ENCODE data around the gene EXPH5. TPM values are rescaled to one million over a fixed set of nuclear protein-coding genes. Genes with fewer than 3 reads are reported as not detected.

The EXPH5 gene
- total RNA-seq, 6 experiments from 2014 or later, result 0.14 to 0.91 (median 0.47) TPM

DNA sequence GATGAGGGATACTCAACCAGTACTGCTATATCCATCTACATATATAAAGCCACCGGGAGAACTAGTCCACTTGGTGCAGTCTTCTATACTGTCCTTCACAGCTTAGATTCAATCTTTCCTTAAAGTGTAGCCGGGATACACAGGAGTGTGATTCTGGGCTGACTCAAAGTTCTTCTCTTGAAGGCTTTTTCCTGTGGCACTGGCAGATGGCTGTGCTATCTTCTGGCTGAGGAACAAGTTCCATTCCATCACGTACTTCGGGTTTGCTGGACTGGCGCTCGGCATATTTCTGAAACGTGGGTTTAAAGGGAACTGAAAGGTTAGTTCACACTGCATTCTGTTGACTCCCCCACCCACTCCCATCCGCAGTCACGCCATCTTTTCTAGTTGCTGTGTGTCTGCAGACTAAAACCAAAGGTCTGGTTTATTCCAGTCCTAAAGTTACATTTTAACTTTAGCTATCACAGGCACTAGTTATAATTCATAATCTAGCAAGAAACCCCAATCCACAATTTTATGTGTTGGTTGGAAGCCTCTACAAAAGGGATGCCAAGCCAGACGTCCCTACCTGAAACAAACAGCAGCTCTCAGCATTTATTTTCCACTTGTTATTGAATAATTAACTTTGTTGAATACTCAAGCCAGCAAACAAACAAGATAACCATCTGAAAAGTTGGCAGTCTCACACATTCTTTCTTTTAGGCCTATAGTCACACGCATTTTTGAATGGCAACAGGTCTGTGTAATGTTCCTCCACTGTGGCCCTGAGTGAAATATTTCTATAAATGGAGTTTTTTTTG lies 118.7 kb downstream of the EXPH5 start:
- DNase-seq, result no peak
- Mint-ChIP-seq H3K9me3 (no peaks in the 10 kb centered on the region), H3K27ac (no peak overlapping the region), H3K4me1 (ENCODE audit: low read depth) (no peaks in the 10 kb centered on the region), H3K27me3 (ENCODE audit: insufficient read depth) (no peaks in the 10 kb centered on the region), H3K4me3 (no peak overlapping the region), H3K36me3 (ENCODE audit: low read depth) (peaks cover 5% of the 10 kb centered on the region; the same call in 1 of the 2 replicates)
- TF ChIP-seq, protein P1, sequence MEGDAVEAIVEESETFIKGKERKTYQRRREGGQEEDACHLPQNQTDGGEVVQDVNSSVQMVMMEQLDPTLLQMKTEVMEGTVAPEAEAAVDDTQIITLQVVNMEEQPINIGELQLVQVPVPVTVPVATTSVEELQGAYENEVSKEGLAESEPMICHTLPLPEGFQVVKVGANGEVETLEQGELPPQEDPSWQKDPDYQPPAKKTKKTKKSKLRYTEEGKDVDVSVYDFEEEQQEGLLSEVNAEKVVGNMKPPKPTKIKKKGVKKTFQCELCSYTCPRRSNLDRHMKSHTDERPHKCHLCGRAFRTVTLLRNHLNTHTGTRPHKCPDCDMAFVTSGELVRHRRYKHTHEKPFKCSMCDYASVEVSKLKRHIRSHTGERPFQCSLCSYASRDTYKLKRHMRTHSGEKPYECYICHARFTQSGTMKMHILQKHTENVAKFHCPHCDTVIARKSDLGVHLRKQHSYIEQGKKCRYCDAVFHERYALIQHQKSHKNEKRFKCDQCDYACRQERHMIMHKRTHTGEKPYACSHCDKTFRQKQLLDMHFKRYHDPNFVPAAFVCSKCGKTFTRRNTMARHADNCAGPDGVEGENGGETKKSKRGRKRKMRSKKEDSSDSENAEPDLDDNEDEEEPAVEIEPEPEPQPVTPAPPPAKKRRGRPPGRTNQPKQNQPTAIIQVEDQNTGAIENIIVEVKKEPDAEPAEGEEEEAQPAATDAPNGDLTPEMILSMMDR (IDR thresholded peaks at IDR 0.05), result no peak

DNA sequence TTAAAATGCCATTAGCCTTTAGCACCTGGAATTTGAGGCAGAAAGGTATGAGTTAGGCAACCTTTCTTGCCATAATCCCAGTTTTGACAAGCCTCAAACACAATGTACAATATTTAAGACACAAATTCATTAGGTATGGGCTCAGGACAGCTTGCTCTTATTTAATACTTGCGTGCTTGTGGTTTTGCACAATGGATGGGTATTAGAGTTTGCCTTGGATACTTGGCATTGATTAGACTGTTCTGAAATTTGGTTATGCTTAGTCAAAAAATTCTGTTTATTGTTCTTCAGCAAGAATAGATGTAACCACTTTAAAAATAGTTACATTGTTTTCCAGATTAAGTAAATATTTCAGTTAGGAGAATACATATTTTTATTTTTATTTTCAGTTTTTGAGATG lies 120.9 kb downstream of the EXPH5 start:
- H3K27me3 Mint-ChIP-seq (ENCODE audit: insufficient read depth), result no peaks in the 10 kb centered on the region
- no peaks in the 10 kb centered on the region for H3K9me3 Mint-ChIP-seq
- TF ChIP-seq, protein P1 (IDR thresholded peaks at IDR 0.05), result no peak
- DNase-seq, result no peak
- peaks cover 9% of the 10 kb centered on the region for H3K4me1 Mint-ChIP-seq (ENCODE audit: low read depth)
- H3K36me3 Mint-ChIP-seq (ENCODE audit: low read depth), result peaks cover 5% of the 10 kb centered on the region; the same call in 1 of the 2 replicates
- H3K4me3 Mint-ChIP-seq, result no peak overlapping the region
- H3K27ac Mint-ChIP-seq, result no peak overlapping the region

DNA sequence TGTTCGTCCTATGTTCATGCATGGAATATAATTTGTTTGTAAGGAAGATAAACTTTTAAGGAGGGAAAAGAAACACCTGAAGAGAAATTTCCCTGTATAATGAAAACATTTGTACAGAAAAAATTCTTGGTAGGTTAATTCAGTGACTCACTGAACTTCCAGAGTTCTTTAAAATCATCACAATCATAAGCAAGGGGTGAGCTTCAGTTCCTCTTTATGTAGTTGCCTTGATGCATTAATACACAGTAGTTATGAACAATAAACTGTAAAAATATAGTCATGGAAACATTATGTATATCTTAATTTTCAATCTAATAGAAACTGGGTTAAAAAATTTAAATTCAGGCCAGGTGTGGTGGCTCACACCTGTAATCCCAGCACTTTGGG lies 125.1 kb downstream of the EXPH5 start:
- Mint-ChIP-seq H3K4me1 (ENCODE audit: low read depth) (peaks cover 15% of the 10 kb centered on the region), H3K27ac (peak overlapping the region; percentile 100; the same call in 1 of the 2 replicates), H3K36me3 (ENCODE audit: low read depth) (no peaks in the 10 kb centered on the region), H3K4me3 (peak overlapping the region; percentile 97; the same call in 1 of the 2 replicates), H3K9me3 (no peaks in the 10 kb centered on the region), H3K27me3 (ENCODE audit: insufficient read depth) (no peaks in the 10 kb centered on the region; the same call in 1 of the 2 replicates)
- TF ChIP-seq, protein P1 (IDR thresholded peaks at IDR 0.05), result no peak
- DNase-seq, result no peak

DNA sequence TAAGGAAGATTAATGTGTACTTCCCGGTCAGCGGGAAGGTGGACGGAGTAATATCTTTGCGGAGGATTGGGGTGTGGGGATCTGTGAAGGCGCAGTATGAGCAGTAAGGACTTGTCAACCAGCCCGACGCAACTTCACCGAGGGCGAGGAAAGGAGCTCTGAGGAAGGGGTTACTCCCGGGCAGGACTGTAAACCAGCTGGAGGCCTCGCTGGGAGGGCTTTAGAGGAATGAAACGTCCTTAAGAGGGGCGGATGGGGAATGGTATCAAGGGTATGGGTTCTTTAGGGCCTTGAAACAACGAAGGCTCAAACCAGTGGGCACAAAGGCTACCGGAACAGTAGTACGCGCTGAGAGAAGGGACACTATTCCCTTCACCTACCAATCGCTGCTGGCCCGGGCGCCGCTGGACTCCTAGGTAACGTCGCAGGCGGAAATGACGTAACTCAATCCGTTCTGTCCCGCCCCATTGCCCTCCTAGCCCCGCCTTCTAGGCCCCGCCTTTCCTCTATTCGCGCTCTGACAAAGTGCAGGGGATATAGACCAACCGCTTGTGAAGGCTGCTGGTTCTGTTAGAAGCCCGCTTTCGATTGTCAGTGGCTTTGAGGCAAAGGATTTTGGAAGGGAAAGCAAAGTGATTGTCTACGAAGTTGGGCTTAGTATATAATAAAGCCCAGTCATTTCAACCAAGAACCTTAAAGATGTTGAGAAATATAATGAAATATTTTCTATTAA lies 126.3 kb downstream of the EXPH5 start, which contains the start of gene C11orf65:
Gene C11orf65 (minus strand): TSS at position 439 of the 733 bp plus-strand sequence. CDS start 5,970 bp downstream, outside the sequence.
- H3K9me3 Mint-ChIP-seq, result no peaks in the 10 kb centered on the region
- H3K36me3 Mint-ChIP-seq (ENCODE audit: low read depth), result no peaks in the 10 kb centered on the region
- peak within 1 kb of the TSS; percentile 100 for H3K27ac Mint-ChIP-seq
- H3K27me3 Mint-ChIP-seq (ENCODE audit: insufficient read depth), result no peaks in the 10 kb centered on the region; the same call in 1 of the 2 replicates
- peak within 1 kb of the TSS; percentile 97 for H3K4me3 Mint-ChIP-seq
- TF ChIP-seq, protein P1 (IDR thresholded peaks at IDR 0.05), result no peak
- peak; percentile 94 for DNase-seq
- H3K4me1 Mint-ChIP-seq (ENCODE audit: low read depth), result peaks cover 15% of the 10 kb centered on the region

DNA sequence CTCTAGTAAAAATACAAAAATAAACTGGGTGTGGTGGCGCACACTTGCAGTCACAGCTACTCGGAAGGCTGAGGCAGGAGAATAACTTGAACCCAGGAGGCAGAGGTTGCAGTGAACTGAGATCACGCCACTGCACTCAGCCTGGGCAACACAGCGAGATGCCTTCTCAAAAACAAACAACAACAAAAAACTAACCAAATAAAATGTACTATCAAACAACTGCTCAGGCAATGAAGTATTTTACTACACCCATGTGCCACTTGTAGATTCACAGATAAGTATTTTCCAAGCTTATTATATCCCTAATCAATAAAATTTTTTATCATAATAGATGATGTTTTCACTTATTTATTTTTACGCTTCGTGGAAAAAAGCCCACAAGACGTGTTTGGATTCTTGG lies 127.2 kb downstream of the EXPH5 start:
- H3K4me3 Mint-ChIP-seq, result peak overlapping the region; percentile 97
- TF ChIP-seq, protein P1 (IDR thresholded peaks at IDR 0.05), result no peak
- no peaks in the 10 kb centered on the region for H3K9me3 Mint-ChIP-seq
- no peaks in the 10 kb centered on the region; the same call in 1 of the 2 replicates for H3K27me3 Mint-ChIP-seq (ENCODE audit: insufficient read depth)
- peak overlapping the region; percentile 100 for H3K27ac Mint-ChIP-seq
- no peaks in the 10 kb centered on the region for H3K36me3 Mint-ChIP-seq (ENCODE audit: low read depth)
- no peak for DNase-seq
- H3K4me1 Mint-ChIP-seq (ENCODE audit: low read depth), result peaks cover 15% of the 10 kb centered on the region

Other genes starting within 250 kb of the EXPH5 start
- gene C11orf65, start 126.2 kb downstream of the EXPH5 start, total RNA-seq (2021; fragmentation: NEBNext Ultra II Directional; extraction: Animal tissue kit (Norgen Biotek cat#: 25700)), result under 1 TPM in 5 of 6 experiments, not detected in 1; 0.47 to 0.69 (median 0.51) TPM
- gene POGLUT3, start 95.4 kb downstream of the EXPH5 start, total RNA-seq (2021; fragmentation: NEBNext Ultra II Directional; extraction: Animal tissue kit (Norgen Biotek cat#: 25700)), result 10 to 100 TPM; 24.1 to 50.4 (median 43.3) TPM
- 10 to 100 TPM; 24.5 to 45.5 (median 33.5) TPM for gene DDX10, start 71.3 kb upstream of the EXPH5 start, total RNA-seq (2021; fragmentation: NEBNext Ultra II Directional; extraction: Animal tissue kit (Norgen Biotek cat#: 25700))